Measurements from ENCODE around the gene MDN1.

Gene MDN1

DNA sequence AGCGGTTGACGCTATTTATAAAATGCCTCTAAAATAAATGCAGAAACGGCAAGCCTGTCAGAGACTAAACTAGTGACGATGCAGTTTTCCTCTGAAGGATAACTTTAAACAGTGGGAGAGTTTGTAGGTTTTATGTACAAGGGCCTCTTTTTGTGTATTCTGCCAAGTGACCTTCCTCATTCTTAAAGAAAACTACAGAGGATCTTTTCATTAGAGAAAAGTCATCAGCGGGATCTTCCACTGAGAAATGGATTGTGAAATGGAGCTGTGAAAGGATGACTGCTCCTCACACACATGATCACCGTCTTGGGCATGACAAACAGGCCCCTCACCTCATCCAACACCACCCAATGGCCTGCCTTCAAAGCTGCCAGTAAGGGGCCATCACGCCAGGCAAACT lies 92.1 kb downstream of the MDN1 start:
- DNase-seq (ENCODE audit: low read depth), result no peak
- TF ChIP-seq, protein P1, sequence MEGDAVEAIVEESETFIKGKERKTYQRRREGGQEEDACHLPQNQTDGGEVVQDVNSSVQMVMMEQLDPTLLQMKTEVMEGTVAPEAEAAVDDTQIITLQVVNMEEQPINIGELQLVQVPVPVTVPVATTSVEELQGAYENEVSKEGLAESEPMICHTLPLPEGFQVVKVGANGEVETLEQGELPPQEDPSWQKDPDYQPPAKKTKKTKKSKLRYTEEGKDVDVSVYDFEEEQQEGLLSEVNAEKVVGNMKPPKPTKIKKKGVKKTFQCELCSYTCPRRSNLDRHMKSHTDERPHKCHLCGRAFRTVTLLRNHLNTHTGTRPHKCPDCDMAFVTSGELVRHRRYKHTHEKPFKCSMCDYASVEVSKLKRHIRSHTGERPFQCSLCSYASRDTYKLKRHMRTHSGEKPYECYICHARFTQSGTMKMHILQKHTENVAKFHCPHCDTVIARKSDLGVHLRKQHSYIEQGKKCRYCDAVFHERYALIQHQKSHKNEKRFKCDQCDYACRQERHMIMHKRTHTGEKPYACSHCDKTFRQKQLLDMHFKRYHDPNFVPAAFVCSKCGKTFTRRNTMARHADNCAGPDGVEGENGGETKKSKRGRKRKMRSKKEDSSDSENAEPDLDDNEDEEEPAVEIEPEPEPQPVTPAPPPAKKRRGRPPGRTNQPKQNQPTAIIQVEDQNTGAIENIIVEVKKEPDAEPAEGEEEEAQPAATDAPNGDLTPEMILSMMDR (IDR thresholded peaks at IDR 0.05; ENCODE audit: insufficient read depth, low read depth, low read length, missing control alignments), result no peak
- no peak overlapping the region for H3K4me3 ChIP-seq (ENCODE audit: low read length)

DNA sequence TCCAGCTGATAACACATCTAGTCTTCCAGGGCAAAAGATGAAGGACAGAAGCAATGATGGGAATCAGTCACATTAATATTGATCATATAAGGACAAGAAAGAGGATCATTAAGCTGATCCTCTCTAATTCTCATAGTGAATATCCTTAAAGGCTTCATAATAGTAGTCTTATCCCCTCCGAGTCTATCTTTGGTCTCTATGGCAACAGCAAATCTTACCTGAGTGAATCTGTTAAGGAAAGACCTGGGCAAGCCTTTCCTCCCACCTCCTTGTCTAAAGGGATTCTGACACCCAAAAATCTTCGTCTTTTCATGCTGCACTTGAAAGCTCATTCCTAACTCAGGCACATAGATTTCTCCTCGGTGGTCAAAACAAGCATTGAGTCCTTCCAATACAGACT lies 94.6 kb downstream of the MDN1 start:
- no peak overlapping the region for H3K4me3 ChIP-seq (ENCODE audit: low read length)
- no peak for DNase-seq (ENCODE audit: low read depth)
- TF ChIP-seq, protein P1 (IDR thresholded peaks at IDR 0.05; ENCODE audit: insufficient read depth, low read depth, low read length, missing control alignments), result no peak

DNA sequence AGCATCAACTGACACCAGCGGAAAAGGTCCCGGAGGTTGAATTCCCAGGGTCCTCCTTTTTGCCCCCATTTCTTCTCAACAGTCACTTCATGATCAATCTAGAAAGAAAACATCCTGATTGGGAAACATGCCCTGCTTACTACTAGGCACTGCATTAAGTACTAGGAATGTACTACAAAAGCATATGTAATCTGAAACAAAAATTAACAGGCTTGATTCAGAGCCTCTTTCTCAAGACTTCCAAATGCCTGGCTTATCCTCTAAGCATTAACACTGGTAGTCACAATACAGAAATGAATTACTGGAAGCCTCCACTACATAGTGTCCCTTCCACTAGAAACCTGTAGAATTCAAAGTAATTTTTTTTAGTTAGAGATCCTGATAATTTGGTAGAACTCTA lies 96.5 kb downstream of the MDN1 start:
- H3K4me3 ChIP-seq (ENCODE audit: low read length), result no peak overlapping the region
- TF ChIP-seq, protein P1 (IDR thresholded peaks at IDR 0.05; ENCODE audit: insufficient read depth, low read depth, low read length, missing control alignments), result no peak
- no peak for DNase-seq (ENCODE audit: low read depth)

DNA sequence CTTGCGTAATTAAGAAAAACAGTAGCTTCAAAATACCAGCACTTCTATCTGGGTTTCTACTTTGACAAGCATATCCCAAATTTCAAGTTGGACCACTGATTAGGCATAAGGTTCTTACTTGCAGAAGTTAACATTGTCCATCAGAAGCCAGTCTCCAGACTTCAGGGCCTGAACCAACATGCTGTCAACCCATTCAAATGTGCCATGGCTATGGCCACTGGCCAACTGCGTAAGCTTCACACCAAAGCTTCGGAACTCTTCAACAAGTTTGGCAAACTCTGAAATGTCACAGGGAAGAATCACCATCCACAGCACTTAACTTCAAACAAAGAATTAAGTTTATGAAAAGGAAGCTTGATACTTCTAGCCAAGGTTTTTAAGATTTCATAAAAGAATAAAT lies 103.1 kb downstream of the MDN1 start:
- H3K4me3 ChIP-seq (ENCODE audit: low read length), result no peak overlapping the region
- TF ChIP-seq, protein P1 (IDR thresholded peaks at IDR 0.05; ENCODE audit: insufficient read depth, low read depth, low read length, missing control alignments), result no peak
- no peak for DNase-seq (ENCODE audit: low read depth)

DNA sequence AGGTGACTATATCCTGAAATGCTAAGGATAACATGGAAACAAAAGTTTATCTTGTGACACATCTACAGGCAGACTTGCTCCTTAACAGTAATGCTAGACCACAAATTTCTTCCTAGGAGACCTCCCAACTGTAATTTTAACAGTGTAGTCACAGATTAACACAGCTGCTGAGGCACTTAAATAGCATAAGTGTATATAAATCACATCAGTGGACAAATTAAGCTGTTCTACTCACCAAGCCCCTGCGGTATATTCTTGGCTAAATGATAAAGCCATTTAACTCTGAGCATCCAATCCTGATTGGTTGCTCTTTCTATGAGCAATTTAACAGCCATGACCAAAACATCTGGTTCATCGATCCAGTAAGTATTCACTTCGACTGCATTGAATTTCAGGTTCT lies 107.8 kb downstream of the MDN1 start:
- no peak for DNase-seq (ENCODE audit: low read depth)
- no peak overlapping the region for H3K4me3 ChIP-seq (ENCODE audit: low read length)
- TF ChIP-seq, protein P1 (IDR thresholded peaks at IDR 0.05; ENCODE audit: insufficient read depth, low read depth, low read length, missing control alignments), result no peak

DNA sequence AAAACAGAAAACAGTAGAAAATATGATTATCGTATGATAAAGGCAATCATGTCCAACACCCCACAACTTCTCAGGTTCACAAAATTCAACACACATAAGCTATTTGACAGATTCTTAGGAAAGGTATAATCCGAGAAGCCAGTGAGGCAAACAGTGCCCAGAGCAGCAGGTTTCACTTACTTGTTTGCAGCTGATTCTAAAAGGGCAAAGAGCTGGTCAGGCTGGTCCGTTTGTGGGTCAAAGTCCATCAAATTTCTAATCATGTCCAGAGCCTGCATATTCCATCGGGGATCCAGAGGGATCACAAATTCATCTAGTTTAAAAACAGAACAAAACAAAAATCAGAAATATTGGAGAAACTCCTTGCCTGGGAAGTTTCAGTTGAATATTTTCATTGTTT lies 111.3 kb downstream of the MDN1 start:
- TF ChIP-seq, protein P1 (IDR thresholded peaks at IDR 0.05; ENCODE audit: insufficient read depth, low read depth, low read length, missing control alignments), result no peak
- H3K4me3 ChIP-seq (ENCODE audit: low read length), result no peak overlapping the region
- no peak for DNase-seq (ENCODE audit: low read depth)

DNA sequence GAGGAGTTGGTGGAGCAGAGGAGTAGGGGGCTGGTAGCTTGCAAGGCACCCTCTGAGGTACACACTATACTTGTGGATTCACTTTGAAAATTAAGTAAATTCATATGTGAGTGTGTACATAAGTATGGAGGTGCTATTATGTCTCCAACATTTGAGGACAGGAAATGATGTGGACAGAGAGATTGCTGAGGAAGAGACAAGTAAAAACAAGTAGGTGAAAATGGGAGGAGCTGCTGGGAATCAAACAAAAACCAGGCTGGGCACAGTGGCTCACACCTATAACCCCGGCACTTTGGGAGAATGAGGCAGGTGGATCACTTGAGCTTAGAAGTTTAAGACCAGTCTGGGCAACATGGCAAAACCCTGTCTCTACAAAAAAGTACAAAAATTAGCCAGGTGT lies 111.8 kb downstream of the MDN1 start:
- TF ChIP-seq, protein P1 (IDR thresholded peaks at IDR 0.05; ENCODE audit: insufficient read depth, low read depth, low read length, missing control alignments), result no peak
- H3K4me3 ChIP-seq (ENCODE audit: low read length), result no peak overlapping the region
- DNase-seq (ENCODE audit: low read depth), result peak; percentile 72
